T-cell (primary cell): ENCODE results near the gene ATP7B. TPM values are rescaled to one million over a fixed set of nuclear protein-coding genes. Genes with fewer than 3 reads are reported as not detected.

Experiments
- ATAC-seq, 4 experiments: fragments of 200-7000 bp in 3 of 4; fragments of 150-1000 bp in 1 of 4; cut with Tn5 transposase; replicated peaks in 1 of 4; 1 replicate in 3 of 4; 2 replicates in 1 of 4; pipeline ENCODE4 v1.10.0; 2021; ENCODE audit warnings: moderate library complexity in 3 of 4, mild to moderate bottlenecking in 2 of 4, moderate number of reproducible peaks in 1 of 4
- CTCF ChIA-PET, 2 donors: fragments of 300-600 bp; sonication (Branson Sonifier 250); formaldehyde crosslinking; loops; one replicate each; lab custom pipeline; 2022; ENCODE audit warnings: antibody characterized with exemption in 2 of 2; lab: Charles Lee
- POLR2A ChIA-PET, 2 donors: fragments of 300-600 bp; sonication (Branson Sonifier 250); formaldehyde crosslinking; loops; one replicate each; lab custom pipeline; 2022; ENCODE audit warnings: antibody characterized with exemption in 2 of 2; lab: Charles Lee
- DNase-seq, 35 experiments: peaks; one replicate each; pipeline versions ENCODE4 v3.0.0 to v3.0.0-alpha.2; 2013 to 2023
- H3K27ac ChIP-seq: one replicate; pipeline ENCODE4 v1.5.1; 2013; ENCODE audit warnings: low read length
- H3K27me3 ChIP-seq, 2 experiments: replicated peaks in 1 of 2; 1 replicate in 1 of 2; 2 replicates in 1 of 2; pipeline versions ENCODE4 v1.6.1 to v1.7.0; 2013; ENCODE audit warnings: low read length in 1 of 2, mixed read lengths in 1 of 2; ENCODE audit not compliant: control insufficient read depth in 2 of 2, insufficient read depth in 2 of 2; ENCODE audit errors: extremely low read depth in 1 of 2
- H3K36me3 ChIP-seq, 2 donors: 1 replicate in 1 of 2; 2 replicates in 1 of 2; pipeline versions ENCODE4 v1.6.1 to v1.7.0; 2013; ENCODE audit warnings: low read length in 1 of 2; ENCODE audit not compliant: control insufficient read depth in 2 of 2, insufficient read depth in 1 of 2; ENCODE audit errors: extremely low read depth in 1 of 2
- H3K4me1 ChIP-seq, 2 experiments: 1 replicate in 1 of 2; 2 replicates in 1 of 2; pipeline versions ENCODE4 v1.6.1 to v1.7.0; 2013; ENCODE audit warnings: low read length in 2 of 2, mixed read lengths in 1 of 2; ENCODE audit not compliant: insufficient read depth in 2 of 2, control insufficient read depth in 1 of 2; ENCODE audit errors: extremely low read depth in 1 of 2
- H3K4me3 ChIP-seq, 2 donors: 1 replicate in 1 of 2; 2 replicates in 1 of 2; pipeline versions ENCODE4 v1.5.1 to v1.7.0; 2013; ENCODE audit warnings: mild to moderate bottlenecking in 2 of 2, low read length in 1 of 2, moderate library complexity in 1 of 2; ENCODE audit not compliant: control insufficient read depth in 1 of 2; ENCODE audit errors: extremely low read depth in 1 of 2
- H3K9me3 ChIP-seq: 2 replicates; pipeline ENCODE4 v1.7.0; 2013
- H3K27ac Mint-ChIP-seq, 2 donors: one replicate each; pipeline ENCODE4 v1.8.0; 2020 to 2021; ENCODE audit warnings: mild to moderate bottlenecking in 2 of 2, mixed read lengths in 2 of 2
- H3K27me3 Mint-ChIP-seq, 2 donors: one replicate each; pipeline ENCODE4 v1.8.0; 2021 to 2022; ENCODE audit warnings: mixed read lengths in 2 of 2
- H3K36me3 Mint-ChIP-seq: one replicate; pipeline ENCODE4 v1.8.0; 2021; ENCODE audit warnings: mixed read lengths
- H3K4me1 Mint-ChIP-seq, 3 donors: one replicate each; pipeline ENCODE4 v1.8.0; 2020 to 2022; ENCODE audit warnings: mixed read lengths in 3 of 3, mild to moderate bottlenecking in 1 of 3
- H3K4me3 Mint-ChIP-seq, 3 donors: one replicate each; pipeline ENCODE4 v1.8.0; 2020 to 2022; ENCODE audit warnings: mild to moderate bottlenecking in 3 of 3, mixed read lengths in 3 of 3, moderate library complexity in 3 of 3
- H3K9me3 Mint-ChIP-seq, 3 donors: one replicate each; pipeline ENCODE4 v1.8.0; 2020 to 2022; ENCODE audit warnings: mixed read lengths in 3 of 3
- WGBS: methylation state at CpG from one replicate; pipeline ENCODE4 v1.1.5; 2013; ENCODE audit warnings: missing lambda C conversion rate; ENCODE audit not compliant: insufficient coverage; 5-methylcytosine and 5-hydroxymethylcytosine counted together
- total RNA-seq, 35 experiments: library from RNA in 6 of 35; stranded (reverse) in 6 of 35; fragments of 120-200 nt in 1 of 35; gene quantifications; one replicate each; pipeline versions ENCODE4 v1.2.1 to v1.2.4 and lab custom pipeline; 2013 to 2026

ATP7B gene
- total RNA-seq, 5 donors from 2014 or later (not counting 1 experiment from before 2014, with no cell fraction given), result 0.99 to 2.6 (median 1.3) TPM

- Histone ChIP-seq H3K4me1 (peaks cover 2 to 24% of the 10 kb centered on the region in 2 experiments), H3K9me3 (no peaks in the 10 kb centered on the region), H3K27ac (no peak overlapping the region), H3K27me3 (peaks cover 0 to 17% of the 10 kb centered on the region in 2 experiments), H3K4me3 (no peak overlapping the region), H3K36me3 (no peaks in the 10 kb centered on the region)
- ChIA-PET POLR2A (no interaction called here), CTCF (interaction anchor here in 1 of 2 donors (0.6 kb wide), 1 partner anchor 20 kb away, joined by 4 read pairs; no protein-coding TSS in a partner anchor)
- DNase-seq (no peak), ATAC-seq (no peak)
- Mint-ChIP-seq H3K4me3 (no peak overlapping the region), H3K4me1 (peaks cover 19 to 40% (median 38%) of the 10 kb centered on the region in 3 donors), H3K9me3 (no peaks in the 10 kb centered on the region), H3K27ac (no peak overlapping the region), H3K27me3 (peaks cover 0 to 6% of the 10 kb centered on the region in 2 donors), H3K36me3 (no peaks in the 10 kb centered on the region)
- 63% methylated on average over 6 of the region's 9 CpGs for WGBS
Observed at GRCh38 chr13:51957377-51958216, 53.7 kb downstream of the ATP7B start.

GRCh38 chr13:51956717-51957116, 54.5 kb downstream of the ATP7B start:
- Histone ChIP-seq H3K36me3 (no peaks in the 10 kb centered on the region), H3K27ac (no peak overlapping the region), H3K4me1 (peaks cover 2 to 27% of the 10 kb centered on the region in 2 experiments), H3K27me3 (peaks cover 0 to 17% of the 10 kb centered on the region in 2 experiments), H3K4me3 (no peak overlapping the region), H3K9me3 (no peaks in the 10 kb centered on the region)
- no peak overlapping the region for H3K27ac Mint-ChIP-seq
- no peak for DNase-seq
- H3K9me3 Mint-ChIP-seq, result peaks cover 0 to 2% (median 0%) of the 10 kb centered on the region in 3 donors
- no peak for ATAC-seq
- CTCF ChIA-PET, result no interaction called here
- H3K36me3 Mint-ChIP-seq, result no peaks in the 10 kb centered on the region
- peaks cover 0 to 6% of the 10 kb centered on the region in 2 donors for H3K27me3 Mint-ChIP-seq
- POLR2A ChIA-PET, result no interaction called here
- peaks cover 27 to 49% (median 47%) of the 10 kb centered on the region in 3 donors for H3K4me1 Mint-ChIP-seq
- no peak overlapping the region for H3K4me3 Mint-ChIP-seq

- POLR2A ChIA-PET, result no interaction called here
- WGBS, result 82% methylated on average over 8 of the region's 16 CpGs
- H3K4me1 Mint-ChIP-seq, result peaks cover 34 to 56% (median 54%) of the 10 kb centered on the region in 3 donors
Observed at GRCh38 chr13:51955816-51956603, 55.2 kb downstream of the ATP7B start.

GRCh38 chr13:51955281-51955771, 55.9 kb downstream of the ATP7B start:
- H3K27me3 ChIP-seq, result peaks cover 0 to 19% of the 10 kb centered on the region in 2 experiments
- no peaks in the 10 kb centered on the region for H3K36me3 ChIP-seq
- ChIA-PET POLR2A (no interaction called here), CTCF (no interaction called here)
- Mint-ChIP-seq H3K9me3 (peaks cover 4 to 15% (median 10%) of the 10 kb centered on the region in 3 donors), H3K4me1 (peaks cover 41 to 62% (median 61%) of the 10 kb centered on the region in 3 donors), H3K27me3 (peaks cover 0 to 6% of the 10 kb centered on the region in 2 donors), H3K4me3 (no peak overlapping the region), H3K36me3 (peaks cover 9% of the 10 kb centered on the region), H3K27ac (no peak overlapping the region)
- no peak overlapping the region for H3K27ac ChIP-seq
- H3K4me3 ChIP-seq, result no peak overlapping the region
- H3K4me1 ChIP-seq, result peaks cover 2 to 34% of the 10 kb centered on the region in 2 experiments
- 76% methylated on average over 10 of the region's 15 CpGs for WGBS
- DNase-seq, result no peak
- ATAC-seq, result no peak
- H3K9me3 ChIP-seq, result no peaks in the 10 kb centered on the region

More at GRCh38 chr13:51955816-51956603, 55.2 kb downstream of the ATP7B start:
- Mint-ChIP-seq H3K36me3 (peaks cover 2% of the 10 kb centered on the region), H3K9me3 (peaks cover 0 to 8% (median 3%) of the 10 kb centered on the region in 3 donors), H3K27me3 (peaks cover 0 to 6% of the 10 kb centered on the region in 2 donors), H3K4me3 (no peak overlapping the region), H3K27ac (peak overlapping the region in 1 of 2 donors; percentile 7)
- Histone ChIP-seq H3K4me1 (peaks cover 2 to 27% of the 10 kb centered on the region in 2 experiments), H3K4me3 (no peak overlapping the region), H3K27me3 (peaks cover 0 to 19% of the 10 kb centered on the region in 2 experiments), H3K36me3 (no peaks in the 10 kb centered on the region), H3K27ac (no peak overlapping the region), H3K9me3 (no peaks in the 10 kb centered on the region)
- DNase-seq (no peak), ATAC-seq (no peak)
- CTCF ChIA-PET, result no interaction called here

GRCh38 chr13:51953347-51954195, 57.7 kb downstream of the ATP7B start:
- ChIA-PET CTCF (interaction anchor here in 1 of 2 donors (1.0 kb wide), 1 partner anchor 22 kb away, joined by 3 read pairs; no protein-coding TSS in a partner anchor), POLR2A (interaction anchor here in 1 of 2 donors (0.6 kb wide), 1 partner anchor 369 kb away, joined by 3 read pairs; no protein-coding TSS in a partner anchor)
- Histone ChIP-seq H3K4me3 (no peak overlapping the region), H3K4me1 (peaks cover 2 to 35% of the 10 kb centered on the region in 2 experiments), H3K36me3 (no peaks in the 10 kb centered on the region), H3K27ac (no peak overlapping the region), H3K9me3 (peaks cover 3% of the 10 kb centered on the region), H3K27me3 (peaks cover 0 to 19% of the 10 kb centered on the region in 2 experiments)
- peaks cover 18% of the 10 kb centered on the region for H3K36me3 Mint-ChIP-seq
- ATAC-seq (peak in 3 of 4 experiments; percentile 29 to 48 (median 40)), DNase-seq (peak in 1 of 35 experiments; percentile 9)
- peaks cover 0 to 6% of the 10 kb centered on the region in 2 donors for H3K27me3 Mint-ChIP-seq
- H3K27ac Mint-ChIP-seq, result no peak overlapping the region
- WGBS, result 100% methylated on average over 1 of the region's 3 CpGs
- peaks cover 43 to 65% (median 57%) of the 10 kb centered on the region in 3 donors for H3K4me1 Mint-ChIP-seq
- H3K9me3 Mint-ChIP-seq, result peaks cover 7 to 22% (median 11%) of the 10 kb centered on the region in 3 donors
- H3K4me3 Mint-ChIP-seq, result no peak overlapping the region
